Stromal cell of bone marrow (primary cell): ENCODE data around the gene CD163L1.
"Not testable (repeated sequence)": the region's sequence is repeated elsewhere in the genome, so short reads cannot be mapped to it uniquely, and the experiment has no call there.

ENCODE experiments used
- DNase-seq: peaks from one replicate; pipeline ENCODE4 v3.0.0-alpha.2; 2012; ENCODE audit warnings: low read depth

The CD163L1 gene

DNA sequence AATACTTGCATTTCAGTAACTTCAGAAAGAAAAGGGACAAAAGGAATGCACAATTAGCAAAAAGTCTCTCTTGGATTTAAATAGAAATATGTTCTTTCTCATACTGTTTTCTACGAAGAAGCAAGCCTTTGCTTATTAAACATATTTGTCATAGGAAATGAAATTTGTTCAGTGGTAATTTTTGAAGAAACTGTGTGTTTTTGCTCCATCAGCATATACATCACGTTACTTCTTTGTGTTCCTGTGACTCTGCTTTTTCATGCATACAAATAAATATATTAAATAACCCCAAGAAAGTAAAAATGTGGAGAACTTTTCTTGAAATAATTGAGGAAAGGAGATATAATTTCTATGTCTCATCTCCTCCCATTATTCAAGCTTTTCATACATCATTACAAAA, 39.7 kb downstream of the CD163L1 start:
- DNase-seq, result no peak

DNA sequence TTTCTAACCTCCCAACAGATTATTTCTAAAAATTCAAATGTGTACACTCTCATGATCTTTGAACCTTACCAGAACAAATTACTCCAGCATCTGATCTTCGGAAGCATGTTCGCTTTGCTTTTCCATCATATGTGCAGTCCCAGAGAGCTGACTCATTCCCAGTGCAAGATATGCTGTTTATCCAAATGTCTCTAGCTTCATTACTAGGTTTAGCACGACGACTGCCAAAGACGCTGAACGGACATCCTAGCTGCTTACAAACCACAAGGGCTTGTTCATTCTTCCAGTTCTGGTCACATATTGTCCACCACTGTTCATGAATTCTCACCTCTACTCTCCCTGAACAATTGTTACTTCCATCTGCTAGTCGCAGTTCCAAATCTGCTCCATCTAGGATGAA, 40.5 kb downstream of the CD163L1 start:
- DNase-seq, result no peak

DNA sequence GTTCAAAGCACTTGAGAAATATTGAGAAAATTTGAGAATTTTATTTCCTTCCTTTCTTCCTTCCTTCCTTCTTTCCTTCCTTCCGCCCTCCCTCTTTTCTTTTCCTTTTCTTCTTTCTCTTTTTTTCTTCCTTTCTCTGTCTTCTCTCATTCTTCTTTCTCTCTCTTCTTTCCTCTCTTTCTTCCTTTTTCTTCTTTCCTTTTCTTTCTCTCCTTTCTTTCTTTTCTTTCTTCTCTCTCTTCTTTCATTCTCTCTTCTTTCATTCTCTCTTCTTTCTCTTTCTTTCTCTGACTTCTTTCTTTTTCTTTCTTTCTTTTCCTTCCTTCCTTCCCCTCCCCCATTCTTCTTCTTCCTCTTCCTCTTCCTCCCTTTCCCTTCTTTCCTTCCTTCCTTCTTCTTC, 44.9 kb downstream of the CD163L1 start:
- no peak for DNase-seq

DNA sequence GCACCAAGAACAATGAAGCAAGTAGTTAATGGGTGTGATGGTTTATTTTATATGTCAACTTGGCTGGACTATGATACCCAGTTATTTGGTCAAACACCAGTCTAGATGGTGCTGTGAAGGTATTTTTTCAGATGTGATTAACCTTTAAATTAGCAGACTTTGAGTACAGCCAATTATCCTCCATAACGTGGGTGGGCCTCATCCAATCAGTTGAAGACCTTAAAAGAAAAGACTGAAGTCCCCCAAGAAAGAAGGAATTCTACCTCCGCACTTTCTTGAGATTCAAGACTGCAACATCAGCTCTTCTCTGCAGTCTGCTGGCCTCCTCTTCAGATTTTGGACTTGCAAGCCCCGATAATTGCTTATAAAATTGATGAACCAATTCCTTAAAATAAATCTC, 47.5 kb downstream of the CD163L1 start:
- no peak for DNase-seq

DNA sequence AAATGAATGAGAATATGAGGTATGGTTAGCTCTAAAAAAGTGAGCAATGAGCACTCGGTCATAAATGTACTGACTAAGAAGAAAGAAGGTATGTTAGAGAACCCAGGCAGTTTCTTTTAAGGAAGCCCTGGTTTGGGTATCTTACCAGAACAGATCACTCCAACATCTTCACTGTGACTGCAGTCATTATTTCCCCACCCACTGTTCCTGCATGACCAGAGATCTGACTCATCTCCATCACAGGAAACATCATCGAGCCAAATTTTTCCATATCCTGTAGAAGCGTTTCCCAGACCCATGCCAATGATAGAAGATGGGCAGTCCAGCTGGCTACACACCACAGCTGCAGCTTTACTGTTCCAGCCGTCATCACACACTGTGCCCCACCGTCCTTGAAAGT, 48.0 kb downstream of the CD163L1 start:
- no peak for DNase-seq

DNA sequence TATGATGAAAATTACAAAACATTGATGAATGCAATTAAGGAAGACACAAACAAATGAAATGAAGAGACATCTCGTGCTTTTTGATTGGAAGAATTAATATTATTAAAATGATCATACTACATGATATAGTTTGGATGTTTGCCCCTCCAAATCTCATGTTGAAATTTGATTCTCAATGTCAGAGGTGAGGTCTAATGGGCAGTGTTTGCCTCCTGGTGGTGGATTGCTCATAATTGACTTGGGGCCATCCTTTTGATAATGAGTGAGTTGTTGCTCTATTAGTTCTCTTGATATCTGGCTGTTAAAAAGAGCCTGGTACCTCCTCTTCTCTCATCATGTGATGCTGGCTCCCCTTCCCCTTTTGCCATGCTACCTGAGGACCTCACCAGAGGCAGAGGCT, 56.7 kb downstream of the CD163L1 start:
- DNase-seq, result no peak

DNA sequence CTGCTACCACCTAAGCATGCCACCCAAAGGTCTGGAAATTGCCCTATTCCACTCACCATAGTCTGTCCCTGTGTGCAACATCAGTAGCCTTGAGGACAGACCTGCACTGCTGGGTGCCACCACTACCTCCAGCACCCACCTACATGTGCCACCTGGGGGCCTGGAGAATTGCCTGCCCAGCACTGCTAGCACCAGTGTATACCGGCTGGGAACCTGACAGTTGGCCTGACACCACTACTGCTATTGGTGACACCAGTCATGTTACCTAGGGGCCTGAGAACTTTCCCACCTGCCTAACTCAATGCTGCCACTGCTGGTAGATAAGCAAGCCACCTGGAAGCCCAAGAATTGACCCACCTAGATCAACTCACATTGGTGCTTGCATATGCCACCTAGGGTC, 60.8 kb downstream of the CD163L1 start:
- DNase-seq, result no peak

DNA sequence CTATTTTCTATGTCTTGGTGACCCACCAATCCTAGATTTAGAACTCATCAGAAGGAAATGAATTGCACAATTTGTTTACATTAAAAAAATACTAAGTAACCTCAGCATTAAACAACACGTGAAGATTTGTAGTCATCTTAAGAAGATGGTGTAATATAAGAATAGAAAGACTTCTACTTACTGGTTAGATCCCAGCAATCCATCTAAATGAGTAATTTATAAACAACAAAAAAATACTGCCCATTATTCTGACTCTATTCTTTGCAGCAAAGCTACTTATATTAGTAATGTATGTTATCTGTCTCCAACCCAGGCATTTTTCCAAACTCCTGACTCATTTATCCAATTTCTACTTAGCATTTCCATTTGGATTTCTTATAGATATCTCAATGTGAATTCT, 67.8 kb downstream of the CD163L1 start:
- DNase-seq, result no peak

DNA sequence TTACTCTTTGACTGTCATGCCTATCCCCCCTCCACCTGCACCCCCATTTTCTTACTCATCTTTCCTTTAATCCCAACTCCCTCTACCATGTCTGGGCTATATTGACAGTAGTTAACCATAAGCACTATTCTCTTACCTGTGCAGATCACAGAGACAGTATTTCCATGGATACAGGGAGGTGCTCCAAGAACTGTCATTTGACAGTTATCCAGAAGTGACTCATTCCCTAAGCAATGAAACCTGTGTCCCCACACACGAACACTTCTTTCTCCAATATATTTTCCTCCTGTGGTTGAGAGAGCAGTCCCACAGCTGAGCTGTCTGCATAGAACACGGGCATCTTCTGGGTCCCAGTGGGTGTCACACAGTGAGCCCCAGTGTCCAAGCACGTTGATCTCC, 68.8 kb downstream of the CD163L1 start:
- no peak for DNase-seq

DNA sequence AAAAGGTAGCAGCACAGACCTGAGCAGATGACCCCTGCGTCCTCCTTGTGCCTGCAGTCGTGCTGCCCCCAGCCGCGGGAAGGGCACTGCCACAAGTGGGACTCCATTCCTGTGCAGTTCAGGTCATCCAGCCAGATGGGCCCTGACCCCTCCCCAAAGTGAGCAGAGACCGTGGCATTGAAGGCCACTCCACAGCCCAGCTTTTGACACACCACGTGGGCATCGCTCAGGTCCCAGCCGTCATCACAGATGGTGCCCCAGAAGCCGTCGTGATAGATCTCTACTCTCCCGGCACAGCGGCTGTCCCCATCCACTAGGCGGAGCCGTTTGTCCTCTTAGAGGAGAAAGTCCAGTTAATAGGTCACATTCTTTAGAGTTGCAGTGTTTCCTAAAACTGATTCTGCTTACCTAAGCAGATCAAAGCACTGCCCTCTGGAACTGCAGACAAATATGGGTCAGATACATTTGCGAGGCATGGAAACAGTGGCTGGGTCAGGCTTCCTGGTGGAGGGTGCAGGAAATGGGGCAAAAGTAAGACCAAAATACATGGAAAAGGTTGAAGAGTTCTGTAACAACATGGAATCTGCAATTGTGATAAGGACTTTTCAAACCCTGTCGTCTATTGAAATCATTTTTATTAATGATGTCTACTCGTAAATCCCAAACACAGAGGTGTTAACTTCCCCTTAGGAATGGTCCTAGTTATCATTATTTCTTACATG, 69.4 kb downstream of the CD163L1 start:
- DNase-seq, result no peak

DNA sequence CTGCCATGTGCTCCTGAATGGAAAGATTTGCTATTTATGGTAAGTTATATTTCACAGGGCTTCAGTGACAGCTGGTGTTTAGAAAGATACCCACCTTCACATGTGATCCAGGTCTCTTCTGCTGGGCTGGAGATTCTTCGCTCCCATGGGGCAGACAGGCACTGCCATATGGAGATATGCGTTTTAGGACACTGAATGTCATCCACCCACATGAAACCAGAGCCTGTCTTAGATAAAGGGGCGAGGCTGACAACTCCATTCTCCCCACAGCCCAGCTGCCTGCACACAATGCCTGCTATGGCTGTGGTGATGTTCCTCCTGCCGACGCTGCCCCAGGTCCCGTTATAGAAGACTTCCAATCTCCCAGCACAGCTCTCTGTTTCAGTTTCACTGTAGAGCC, 70.7 kb downstream of the CD163L1 start:
- DNase-seq, result no peak

DNA sequence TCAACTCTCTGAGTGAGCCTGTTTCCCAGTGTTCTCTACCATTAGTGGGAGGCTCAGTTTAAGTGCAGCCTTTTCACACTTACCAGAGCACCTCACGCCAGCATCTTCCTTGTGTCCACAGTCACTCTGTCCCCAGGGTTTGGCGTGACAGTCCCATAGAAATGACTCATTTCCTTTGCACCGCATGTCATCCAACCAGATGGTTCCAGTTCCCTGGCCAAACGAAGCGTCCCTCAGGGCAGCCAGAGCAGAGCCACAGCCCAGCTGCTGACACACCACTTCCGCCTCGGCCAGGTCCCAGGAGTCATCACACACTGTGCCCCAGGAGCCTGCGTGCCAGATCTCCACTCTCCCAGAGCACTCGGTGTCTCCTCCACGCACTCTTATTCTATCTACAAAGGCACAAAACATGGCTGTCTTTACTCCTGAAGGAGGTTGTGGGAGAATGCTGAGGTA, 74.7 kb downstream of the CD163L1 start:
- no peak for DNase-seq

DNA sequence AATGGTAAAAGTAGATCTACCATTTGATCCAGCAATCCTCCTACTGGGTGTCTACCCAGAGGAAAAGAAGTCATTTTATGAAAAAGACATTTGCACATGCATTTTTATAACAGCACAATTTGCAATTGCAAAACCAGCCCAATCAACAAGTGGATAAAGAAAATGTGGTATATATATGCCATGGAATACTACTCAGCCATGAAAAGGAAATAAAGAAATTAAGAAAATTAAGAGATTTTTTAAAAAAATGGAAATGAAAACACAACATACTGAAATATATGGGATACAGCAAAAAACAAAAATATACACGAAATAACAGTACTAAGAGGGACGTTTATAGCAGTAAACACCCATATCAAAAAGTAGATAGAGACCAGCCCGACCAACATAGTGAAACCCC, 81.2 kb downstream of the CD163L1 start:
- no peak for DNase-seq

DNA sequence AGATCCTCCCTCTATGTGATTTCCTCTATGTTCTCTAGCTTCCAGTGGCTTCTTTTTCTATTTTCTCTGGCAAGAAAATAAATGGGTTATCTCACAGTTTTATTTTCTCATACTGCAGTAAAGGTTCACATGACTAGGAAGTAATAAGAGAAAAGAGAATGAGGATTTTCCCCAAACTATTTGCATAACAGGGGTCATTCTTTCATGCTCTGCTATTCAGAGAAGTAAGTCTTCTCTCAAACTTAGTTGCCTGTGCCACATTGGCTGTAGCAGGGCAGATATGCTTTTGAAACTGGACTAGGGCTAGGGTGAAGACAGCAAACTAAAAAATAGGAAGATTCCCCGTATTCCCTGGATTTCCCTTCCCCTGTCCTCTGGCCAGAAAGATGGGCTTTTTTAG, 82.7 kb downstream of the CD163L1 start:
- DNase-seq, result no peak

DNA sequence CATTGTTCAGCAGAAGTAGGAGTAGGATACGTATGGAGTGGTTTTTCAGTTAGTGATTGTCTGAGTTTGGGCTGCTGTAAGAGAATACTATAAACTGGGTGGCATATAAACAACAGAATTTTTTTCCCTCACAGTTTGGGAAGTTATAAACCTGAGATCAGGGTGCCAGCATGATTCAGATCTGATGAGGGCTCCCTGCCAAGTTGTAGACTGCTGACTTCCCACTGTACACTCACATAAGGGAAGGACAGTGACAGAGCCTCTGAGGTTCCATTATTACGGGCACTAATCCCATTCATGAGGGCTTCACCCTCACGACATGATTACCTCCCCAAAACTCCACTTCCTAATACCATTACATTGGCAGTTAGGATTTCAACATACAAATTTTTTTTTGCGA, 89.4 kb downstream of the CD163L1 start:
- no peak for DNase-seq

DNA sequence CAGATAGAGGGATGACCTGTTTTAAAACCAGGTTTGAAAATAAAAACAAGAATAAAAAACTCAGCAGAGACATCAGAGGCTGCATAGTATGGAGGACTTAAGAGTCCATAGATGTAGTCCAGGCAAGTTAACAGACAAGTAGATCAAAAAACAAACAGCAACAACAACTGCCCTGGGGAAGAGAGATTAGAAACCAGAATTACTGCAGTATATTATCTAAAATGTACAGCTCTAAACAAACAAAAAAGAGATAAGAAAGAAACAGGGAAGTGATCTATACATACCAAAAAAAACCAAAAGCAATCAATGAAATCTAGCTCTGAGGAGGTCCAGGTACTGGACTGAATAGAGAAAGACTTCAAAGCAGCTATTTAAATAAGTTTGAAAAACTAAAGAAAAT, 91.3 kb downstream of the CD163L1 start:
- no peak for DNase-seq

DNA sequence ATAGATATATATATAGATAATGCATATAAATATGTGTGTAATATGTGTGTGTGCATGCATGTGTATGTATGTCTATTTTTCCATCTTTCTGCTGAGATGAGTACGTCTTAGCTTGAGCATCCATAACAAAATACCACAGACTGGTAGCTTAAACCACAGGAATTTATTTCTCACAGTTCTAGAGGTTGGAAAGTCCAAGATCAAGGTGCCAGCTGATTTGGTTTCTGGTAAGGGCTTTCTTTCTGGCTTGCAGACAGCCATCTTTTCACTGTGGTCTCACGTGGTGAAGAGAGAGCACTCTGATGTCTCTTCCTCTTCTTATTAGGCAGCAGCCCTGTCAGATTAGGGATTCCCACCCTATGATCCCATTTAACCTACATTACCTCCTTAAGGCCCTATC, 92.8 kb downstream of the CD163L1 start:
- no peak for DNase-seq

DNA sequence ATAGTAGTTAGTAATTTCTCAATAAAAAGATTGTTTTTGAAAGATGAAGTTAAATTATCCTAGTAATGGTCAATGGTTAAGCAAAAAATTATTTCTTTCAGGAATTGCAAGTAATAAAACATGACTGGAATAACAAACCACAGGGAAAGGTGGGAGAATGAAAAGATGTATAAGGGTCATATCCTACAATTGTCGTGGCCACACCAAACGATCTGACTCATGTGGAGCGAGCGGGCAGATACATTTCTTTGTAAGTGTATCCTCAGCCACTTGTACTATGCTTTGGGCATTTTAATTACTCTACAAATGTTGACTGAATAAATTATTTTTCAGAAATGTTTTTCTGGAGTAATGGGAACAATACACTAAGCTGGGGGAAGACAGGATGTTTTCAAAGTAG, 94.5 kb downstream of the CD163L1 start:
- DNase-seq, result no peak

DNA sequence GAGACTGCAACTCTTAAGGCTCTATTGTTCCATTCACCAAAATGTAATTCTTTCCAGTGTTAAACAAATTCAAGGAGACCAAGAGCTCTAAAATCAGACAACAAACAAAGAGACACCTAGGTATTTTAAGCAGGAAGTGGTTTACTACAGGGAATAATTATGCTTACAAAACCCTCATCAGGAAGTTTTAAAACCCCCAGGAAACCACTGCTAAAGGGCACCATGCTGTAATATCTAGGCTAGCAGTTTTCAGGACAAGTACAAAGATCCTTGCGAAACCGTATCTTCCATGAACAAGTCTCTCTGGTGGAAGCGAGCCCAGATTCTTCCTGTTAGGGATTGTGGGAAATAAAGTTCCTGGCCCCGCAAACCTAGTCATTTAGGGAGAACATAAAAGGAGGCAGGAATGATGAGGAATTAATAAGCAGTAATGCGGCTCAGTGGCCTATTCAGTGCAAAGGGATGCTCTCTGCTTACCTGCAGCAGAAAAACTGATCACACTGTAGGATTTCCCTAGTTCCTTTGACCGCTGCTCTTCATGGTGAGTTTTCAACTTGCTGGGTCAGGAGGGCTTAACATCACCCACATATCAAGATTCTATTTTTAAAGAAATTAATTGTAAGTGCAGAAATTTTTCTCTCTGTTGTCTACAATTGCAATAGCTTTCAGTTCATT, 97.3 kb downstream of the CD163L1 start:
- DNase-seq, result no peak

DNA sequence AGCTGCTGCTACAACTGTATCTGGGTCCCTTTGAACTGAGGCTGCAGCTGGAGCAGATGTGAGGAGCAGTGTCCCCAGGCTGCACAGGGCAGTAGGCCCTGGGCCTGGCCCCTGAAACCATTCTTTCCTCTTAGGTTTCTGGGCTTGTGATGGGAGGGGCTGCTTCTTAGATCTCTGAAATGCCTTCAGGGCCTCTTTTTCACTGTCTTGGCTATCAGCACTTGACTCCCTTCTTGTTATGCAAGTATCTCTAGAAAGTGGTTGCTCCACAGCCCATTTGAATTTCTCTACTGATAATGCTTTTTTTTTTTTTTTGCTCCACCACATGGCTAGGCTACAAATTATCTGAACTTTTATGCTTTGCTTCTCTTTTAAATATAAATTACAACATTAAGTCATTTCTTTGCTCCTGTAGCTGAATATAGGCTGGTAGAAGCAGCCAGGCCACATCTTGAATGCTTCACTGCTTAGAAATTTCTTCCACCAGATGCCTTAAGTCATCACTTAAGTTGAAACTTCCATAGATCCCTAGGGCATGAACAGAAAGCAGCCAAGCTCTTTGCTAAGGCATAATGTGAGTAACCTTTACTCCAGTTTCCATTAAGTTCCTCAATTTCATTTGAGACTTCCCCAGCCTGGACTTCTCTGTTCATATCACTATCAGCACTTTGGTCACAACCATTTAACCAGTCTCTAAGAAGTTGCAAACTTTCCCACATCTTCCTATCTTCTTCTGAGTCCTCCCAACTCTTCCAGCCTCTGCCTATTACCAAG, 98.9 kb downstream of the CD163L1 start:
- no peak for DNase-seq

DNA sequence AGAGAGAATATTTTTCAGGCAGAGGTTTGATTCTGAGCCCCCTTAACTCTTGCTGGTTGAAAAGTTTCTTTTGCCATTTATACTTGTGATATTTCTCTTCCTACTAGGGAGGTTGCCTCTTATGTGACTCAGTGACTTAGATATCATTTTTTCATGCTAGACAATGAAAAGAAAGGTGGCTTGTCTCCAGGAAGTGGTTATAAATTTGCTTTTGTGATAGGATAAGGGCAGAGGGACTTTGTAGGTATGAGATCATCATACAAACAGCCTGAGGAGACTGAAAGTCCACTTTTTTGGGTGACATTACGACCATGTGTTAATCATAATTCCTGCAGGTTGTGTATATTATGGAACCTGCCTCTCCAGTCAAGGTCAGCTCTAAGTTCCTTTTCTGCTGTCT, 104.3 kb downstream of the CD163L1 start:
- DNase-seq, result no peak

DNA sequence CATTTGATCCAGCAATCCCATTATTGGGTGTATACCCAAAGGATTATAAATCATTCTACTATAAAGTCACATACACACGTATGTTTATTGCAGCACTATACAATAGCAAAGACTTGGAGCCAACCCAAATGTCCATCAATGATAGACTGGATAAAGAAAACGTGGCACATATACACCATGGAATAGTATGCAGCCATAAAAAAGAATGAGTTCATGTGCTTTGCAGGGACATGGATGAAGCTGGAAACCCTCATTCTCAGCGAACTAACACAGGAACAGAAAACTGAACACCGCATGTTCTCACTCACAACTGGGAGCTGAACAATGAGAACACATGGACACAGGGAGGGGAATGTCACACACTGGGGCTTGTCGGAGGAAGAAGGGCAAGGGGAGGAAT, 106.2 kb downstream of the CD163L1 start:
- DNase-seq, result not testable (repeated sequence)

DNA sequence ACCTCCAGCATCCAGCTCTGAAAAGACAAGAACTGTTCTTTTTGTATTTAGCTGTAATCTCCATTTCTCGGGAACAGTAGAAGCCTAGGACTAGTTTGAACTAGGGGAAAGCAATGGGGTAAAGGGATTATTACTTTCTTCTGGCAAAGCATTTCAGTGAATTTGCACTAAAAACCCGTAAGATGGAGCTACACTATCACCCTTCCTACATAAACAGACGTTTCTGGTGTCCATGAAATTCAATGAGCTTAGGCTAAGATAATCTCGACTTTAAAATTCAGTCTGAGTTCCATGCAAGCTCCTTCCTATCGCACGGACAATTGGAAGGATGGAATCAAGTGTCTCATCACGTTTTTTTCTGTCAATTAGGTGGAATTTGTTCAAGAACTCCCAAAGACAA, 116.0 kb downstream of the CD163L1 start:
- DNase-seq, result no peak
